GM21529 (cell line): ENCODE measurements around the gene FOXD2.

ENCODE experiments used
- ATAC-seq: cut with Tn5 transposase; IDR thresholded peaks from one replicate; pipeline ENCODE4 v1.9.1; 2021; ENCODE audit not compliant: unreplicated experiment

The FOXD2 gene

GRCh38 chr1:47437447-47438164, at the start of gene FOXD2:
FOXD2 (plus strand) TSS chr1:47438044; CDS start chr1:47438136, 92 bp downstream.
- ATAC-seq = peak; percentile 84

GRCh38 chr1:47388891-47389238, 49.0 kb upstream of the FOXD2 start:
- peak; percentile 64 for ATAC-seq

GRCh38 chr1:47389731-47390130, 48.1 kb upstream of the FOXD2 start:
- ATAC-seq = no peak

- no peak for ATAC-seq
Observed at GRCh38 chr1:47390843-47391242, 47.0 kb upstream of the FOXD2 start.

- no peak for ATAC-seq
Observed at GRCh38 chr1:47393141-47393540, 44.7 kb upstream of the FOXD2 start.

- no peak for ATAC-seq
Observed at GRCh38 chr1:47395433-47395832, 42.4 kb upstream of the FOXD2 start.

DNA sequence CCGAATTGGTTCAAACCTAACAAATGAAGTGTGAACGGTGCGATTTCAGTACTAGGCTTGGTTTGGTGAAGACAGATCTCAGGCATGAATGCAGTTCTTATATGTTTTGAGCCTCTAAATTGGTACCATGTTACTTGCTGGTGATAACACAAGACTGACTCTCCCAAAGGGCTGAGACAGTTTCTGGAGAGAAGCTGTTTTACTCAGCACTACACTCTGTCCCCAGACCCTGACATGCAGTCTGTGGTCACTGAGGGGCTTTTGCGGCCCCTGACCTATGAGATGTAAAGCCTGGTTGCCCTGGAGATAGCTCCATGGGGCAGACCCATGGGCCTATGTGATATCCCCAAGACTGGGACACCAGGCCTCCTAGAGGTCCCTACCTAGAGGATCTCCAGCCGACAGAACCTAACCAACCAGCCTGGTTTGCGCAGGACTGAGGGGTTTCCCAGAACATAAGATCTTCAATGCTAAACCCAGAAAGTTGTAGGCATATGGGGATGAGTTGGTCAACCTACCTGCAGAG, 41.1 kb upstream of the FOXD2 start:
- ATAC-seq = no peak

DNA sequence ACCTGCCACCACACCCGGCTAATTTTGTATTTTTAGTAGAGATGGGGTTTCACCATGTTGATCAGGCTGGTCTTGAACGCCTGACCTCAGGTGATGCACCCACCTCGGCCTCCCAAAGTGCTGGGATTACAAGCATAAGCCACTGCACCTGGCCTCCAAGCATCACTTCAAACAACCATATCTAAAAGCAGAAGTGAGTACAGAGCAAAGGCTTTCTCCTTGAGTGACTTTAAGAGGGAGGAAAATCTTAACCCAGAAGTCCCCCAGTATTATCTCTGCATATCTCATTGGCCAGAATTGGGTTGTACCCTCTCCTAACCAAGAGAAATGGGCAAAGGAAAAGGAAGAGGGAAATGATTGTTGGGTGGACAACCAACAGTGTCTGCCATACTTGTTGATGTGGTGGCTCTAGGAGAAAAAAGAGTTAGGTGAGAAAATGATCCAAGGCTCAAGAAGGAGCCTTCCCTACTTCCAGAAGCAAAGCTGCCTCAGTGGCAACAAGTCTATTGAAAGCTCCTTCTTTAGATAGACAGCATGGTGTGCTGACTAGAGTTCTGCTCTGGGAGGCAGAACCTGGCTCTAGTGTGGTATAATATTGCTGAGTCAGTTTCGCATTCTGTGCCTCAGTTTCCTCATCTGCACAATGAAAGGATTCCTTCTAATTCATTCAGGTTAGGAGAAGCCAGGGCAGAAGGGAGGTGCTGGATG, 38.6 kb upstream of the FOXD2 start:
- ATAC-seq = no peak

DNA sequence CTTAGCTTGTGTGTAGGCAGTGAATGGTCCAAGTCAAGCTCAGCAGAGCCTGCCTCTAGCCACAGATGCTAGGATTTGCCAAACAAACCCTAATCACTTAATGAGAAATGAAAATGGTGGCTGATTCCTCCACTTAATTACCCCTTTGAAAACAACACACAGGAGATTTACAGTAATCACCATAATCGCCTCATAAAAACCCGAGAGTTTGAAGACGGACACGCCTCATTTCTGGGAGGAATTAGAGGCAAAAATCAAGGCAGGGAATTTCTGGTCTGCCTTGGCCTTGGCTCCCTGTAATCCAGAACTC, 38.0 kb upstream of the FOXD2 start:
- ATAC-seq = no peak

DNA sequence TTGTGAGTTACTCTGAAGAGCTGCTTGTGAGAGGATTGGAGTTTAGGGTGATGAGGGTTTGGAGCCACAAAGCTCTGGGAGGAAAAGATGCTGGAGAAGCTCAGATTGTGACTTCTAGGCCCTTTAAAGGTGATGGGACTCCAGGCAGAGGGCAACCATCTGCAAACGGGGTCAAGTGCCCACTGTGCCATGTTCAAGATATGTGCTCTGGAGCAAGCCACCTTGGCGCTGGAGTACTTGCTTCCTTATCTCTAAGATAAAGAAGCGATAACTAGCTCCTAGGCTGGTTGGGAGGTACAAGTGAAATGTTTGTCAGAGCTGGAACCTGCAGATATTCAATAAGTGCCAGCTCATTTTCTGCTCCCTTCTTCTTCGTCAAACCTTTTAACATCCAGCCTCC, 36.1 kb upstream of the FOXD2 start:
- no peak for ATAC-seq

GRCh38 chr1:47402591-47402990, 35.3 kb upstream of the FOXD2 start:
- ATAC-seq = no peak

GRCh38 chr1:47403321-47403910, 34.4 kb upstream of the FOXD2 start:
- ATAC-seq = no peak

GRCh38 chr1:47405697-47406096, 32.1 kb upstream of the FOXD2 start:
- ATAC-seq = no peak

DNA sequence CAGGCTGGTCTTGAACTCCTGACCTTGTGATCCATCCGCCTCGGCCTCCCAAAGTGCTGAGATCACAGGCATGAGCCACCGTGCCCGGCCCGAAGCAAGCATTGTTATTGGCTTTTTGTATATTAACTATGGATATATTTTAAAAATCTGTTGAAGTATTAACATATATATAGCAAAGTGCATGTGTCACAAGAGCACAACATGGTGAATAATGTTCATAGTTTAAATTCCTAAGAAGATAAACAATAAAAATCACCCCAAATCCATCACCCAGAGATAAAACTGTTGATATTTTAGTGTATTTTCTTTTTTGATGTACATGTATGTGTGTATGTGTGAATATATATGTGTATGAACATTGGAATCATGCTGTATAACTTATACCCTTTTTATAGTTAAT, 30.9 kb upstream of the FOXD2 start:
- no peak for ATAC-seq

DNA sequence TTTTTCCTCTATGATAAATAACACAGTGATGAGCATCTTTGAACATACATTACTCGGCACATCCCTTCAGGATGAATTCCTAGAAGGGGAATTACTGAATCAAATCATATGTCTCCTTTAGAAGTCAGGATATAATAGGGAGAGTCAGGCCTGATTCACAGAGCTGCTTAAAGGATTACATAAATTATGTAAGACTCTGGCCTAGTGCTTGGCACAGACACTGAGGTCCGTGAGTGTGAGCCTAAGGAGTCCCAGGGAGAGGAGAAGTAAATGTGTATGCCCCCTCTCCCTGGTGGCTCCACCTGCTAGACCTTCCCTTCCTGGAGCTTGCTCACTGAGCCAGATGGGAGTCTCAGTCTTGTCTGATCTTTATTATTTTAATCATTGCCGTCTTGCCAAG, 30.4 kb upstream of the FOXD2 start:
- no peak for ATAC-seq

GRCh38 chr1:47409311-47410067, 28.4 kb upstream of the FOXD2 start:
- ATAC-seq = no peak

DNA sequence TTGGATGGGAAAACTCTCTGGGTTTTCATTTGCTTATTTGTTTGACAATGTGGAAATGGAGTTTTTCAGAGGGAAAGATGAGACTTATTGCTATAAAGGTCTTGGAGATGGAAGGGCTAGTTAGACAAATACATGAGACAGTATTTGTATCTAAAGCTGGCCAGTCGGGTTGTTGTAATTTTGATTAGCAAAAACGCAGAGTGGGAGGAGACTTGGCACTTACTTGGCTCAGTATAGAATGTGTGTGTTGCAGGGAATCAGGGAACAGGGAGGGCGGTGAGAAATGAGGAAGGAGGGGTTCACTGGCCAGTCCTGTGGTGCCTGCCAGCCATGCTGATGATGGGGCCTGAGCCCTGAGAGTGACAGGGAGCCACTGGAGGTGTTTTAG, 27.8 kb upstream of the FOXD2 start:
- ATAC-seq = no peak

DNA sequence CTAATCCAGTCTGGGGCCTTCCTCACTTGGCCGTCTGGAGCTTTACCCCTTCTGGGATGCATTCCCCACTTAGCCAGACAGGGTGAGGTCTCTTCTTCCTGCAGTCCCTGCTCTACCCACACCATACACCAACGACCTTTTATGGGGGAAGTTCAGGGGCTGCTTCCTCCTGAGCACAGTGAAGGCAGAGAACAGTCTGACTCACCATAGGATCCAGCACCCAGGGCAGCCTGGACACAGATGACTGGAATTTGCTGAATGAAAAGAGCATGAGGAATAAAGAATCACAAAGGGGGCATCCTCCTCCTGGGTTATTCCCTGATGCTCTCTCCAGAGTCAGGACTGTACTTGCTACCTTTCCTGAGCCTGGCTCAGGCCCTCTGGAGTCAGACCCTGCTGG, 26.4 kb upstream of the FOXD2 start:
- no peak for ATAC-seq

DNA sequence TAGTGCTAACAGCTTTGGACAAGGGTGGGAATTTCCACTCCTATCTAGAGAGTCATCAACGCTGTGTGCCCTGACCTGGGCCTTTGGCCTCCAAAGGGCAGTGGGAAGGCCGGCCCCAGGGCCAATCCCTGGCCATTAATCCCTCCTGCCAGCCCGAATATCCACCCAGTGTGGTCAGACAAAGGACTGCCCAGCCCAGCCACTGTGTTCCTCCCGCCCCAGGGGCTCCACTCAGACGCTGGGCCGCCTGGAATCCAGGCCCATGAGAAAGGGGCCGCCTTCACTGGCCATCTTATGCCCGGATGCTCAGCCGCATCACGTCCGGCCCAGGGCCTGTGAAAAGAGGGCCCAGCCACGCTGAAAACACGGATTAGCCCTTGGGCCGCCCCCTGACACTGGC, 25.4 kb upstream of the FOXD2 start:
- no peak for ATAC-seq

GRCh38 chr1:47415728-47416318, 22.0 kb upstream of the FOXD2 start, which contains the start of gene FOXE3:
FOXE3 (plus strand) TSS chr1:47416285; CDS start chr1:47416316, 31 bp downstream.
- no peak for ATAC-seq
